Measurements from ENCODE around the gene GABRA4. TPM values are rescaled to one million over a fixed set of nuclear protein-coding genes. Genes with fewer than 3 reads are reported as not detected.

Gene GABRA4
- total RNA-seq: not detected in 2 replicates

GRCh38 chr4:46993075-46994006 lies at the start of gene GABRA4:
GABRA4 (minus strand) TSS chr4:46993581; CDS start chr4:46993424, 157 bp downstream.

DNA sequence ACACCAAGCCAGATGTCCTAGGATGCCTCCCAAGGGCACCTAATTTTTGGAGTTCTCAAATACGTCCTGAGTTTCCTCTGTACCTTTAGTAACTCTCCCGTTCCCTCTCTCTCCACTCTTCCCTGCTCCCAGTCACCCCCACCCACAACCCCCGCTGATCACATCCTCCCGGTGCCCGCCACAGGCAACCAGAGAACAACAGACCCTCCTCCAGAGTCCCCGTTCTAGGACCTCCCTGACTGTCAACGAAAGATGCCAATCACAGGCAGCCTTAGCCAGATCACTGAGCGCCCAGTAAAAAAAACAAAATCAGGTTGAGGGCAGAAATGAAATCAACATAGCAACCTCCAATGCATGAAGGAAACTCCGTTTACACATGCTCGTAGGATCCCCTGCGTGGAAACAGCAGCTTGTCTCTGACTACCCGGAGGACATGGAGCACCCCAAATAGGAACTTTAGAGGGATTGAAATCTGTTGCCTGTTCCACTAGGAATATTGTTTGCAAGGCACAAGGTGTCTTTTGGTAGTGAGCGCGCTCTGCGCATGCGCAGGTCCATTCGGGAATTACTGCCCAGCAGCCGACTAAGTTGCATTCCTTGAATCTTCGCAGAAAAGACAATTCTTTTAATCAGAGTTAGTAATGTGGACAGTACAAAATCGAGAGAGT lies 37.8 kb upstream of the GABRA4 start, which contains the start of gene GABRB1:
GABRB1 (plus strand) TSS at position 557 of the 668 bp plus-strand sequence.

GRCh38 chr4:46909078-46909477 lies 84.3 kb downstream of the GABRA4 start, which contains the start of gene COX7B2:
COX7B2 (minus strand) TSS chr4:46909245; CDS start chr4:46735192, 174,053 bp downstream.

Other genes starting within 250 kb of the GABRA4 start
- not detected in 2 replicates for gene COX7B2, start 84.3 kb downstream of the GABRA4 start, total RNA-seq
- not detected in 2 replicates for gene GABRB1, start 38.0 kb upstream of the GABRA4 start, total RNA-seq

All from dermis lymphatic vessel endothelial cell (primary cell).